Measurements from ENCODE around the gene NBAS. TPM values are rescaled to one million over a fixed set of nuclear protein-coding genes. Genes with fewer than 3 reads are reported as not detected.
"Not testable (repeated sequence)": the region's sequence is repeated elsewhere in the genome, so short reads cannot be mapped to it uniquely, and the experiment has no call there.

The NBAS gene
- polyA plus RNA-seq, 1 donor (not counting 4 experiments of a cell fraction or from before 2014, with no cell fraction given), result 27.9 TPM

GRCh38 chr2:15407666-15408065 lies 153.5 kb downstream of the NBAS start:
- peaks cover 0 to 5% of the 10 kb centered on the region in 2 experiments for H3K36me3 ChIP-seq (ENCODE audit: control insufficient read depth in 2 of 2, extremely low read depth in 1 of 2, insufficient read depth in 2 of 2, low read length in 2 of 2)
- dilution Hi-C loops (cut with MboI; ENCODE audit: extremely low pct_ligation_motif_present, low sequenced_read_pairs), result no loop called here
- H3K9me3 ChIP-seq (ENCODE audit: control insufficient read depth, low read depth, low read length), result no peaks in the 10 kb centered on the region
- no peak overlapping the region for H3K4me3 ChIP-seq (ENCODE audit: control insufficient read depth in 2 of 3, extremely low read depth in 1 of 3, insufficient read depth in 2 of 3, low read depth in 1 of 3, low read length in 3 of 3)
- H3K27ac ChIP-seq (ENCODE audit: control insufficient read depth, insufficient read depth, low read length), result no peak overlapping the region
- no peak overlapping the region for H3K4me2 ChIP-seq (ENCODE audit: control insufficient read depth, extremely low read depth, insufficient read depth, low read depth, low read length)
- H3K9me1 ChIP-seq (ENCODE audit: control insufficient read depth, extremely low read depth, insufficient read depth, low read length), result no peaks in the 10 kb centered on the region
- no peak for DNase-seq (ENCODE audit: low read depth, low spot score)
- FAIRE-seq, result no peak
- H3K27me3 ChIP-seq (ENCODE audit: control insufficient read depth, extremely low read depth, insufficient read depth, low read length), result no peaks in the 10 kb centered on the region
- H3K9ac ChIP-seq (ENCODE audit: control insufficient read depth, extremely low read depth, insufficient read depth, low read length), result no peak overlapping the region
- no peaks in the 10 kb centered on the region for H4K20me1 ChIP-seq (ENCODE audit: control insufficient read depth, extremely low read depth, insufficient read depth, low read length)
- TF ChIP-seq EZH2 (IDR thresholded peaks at IDR 0.05; ENCODE audit: low read length) (no peak), CTCF (optimal IDR thresholded peaks at IDR 0.05 in 1 of 3, IDR thresholded peaks at IDR 0.05 in 1 of 3, conservative IDR thresholded peaks at IDR 0.05 in 1 of 3; ENCODE audit: extremely low read depth in 1 of 3, insufficient read depth in 2 of 3, low read length in 3 of 3) (no peak)
- no peaks in the 10 kb centered on the region for H3K79me2 ChIP-seq (ENCODE audit: control insufficient read depth, insufficient read depth, low read length)
- no peaks in the 10 kb centered on the region for H3K4me1 ChIP-seq (ENCODE audit: control insufficient read depth, extremely low read depth, insufficient read depth, low read length)
- H2AFZ ChIP-seq (ENCODE audit: control insufficient read depth, low read length), result no peak overlapping the region

- H3K27me3 ChIP-seq (ENCODE audit: control insufficient read depth, extremely low read depth, insufficient read depth, low read length); H3K9me1 ChIP-seq (ENCODE audit: control insufficient read depth, extremely low read depth, insufficient read depth, low read length); H3K4me2 ChIP-seq (ENCODE audit: control insufficient read depth, extremely low read depth, insufficient read depth, low read depth, low read length); H3K9me3 ChIP-seq (ENCODE audit: control insufficient read depth, low read depth, low read length); H2AFZ ChIP-seq (ENCODE audit: control insufficient read depth, low read length); H3K79me2 ChIP-seq (ENCODE audit: control insufficient read depth, insufficient read depth, low read length); H3K27ac ChIP-seq (ENCODE audit: control insufficient read depth, insufficient read depth, low read length); H3K4me1 ChIP-seq (ENCODE audit: control insufficient read depth, extremely low read depth, insufficient read depth, low read length); DNase-seq (ENCODE audit: low read depth, low spot score); dilution Hi-C loops (cut with MboI; ENCODE audit: extremely low pct_ligation_motif_present, low sequenced_read_pairs); H3K36me3 ChIP-seq (ENCODE audit: control insufficient read depth in 2 of 2, extremely low read depth in 1 of 2, insufficient read depth in 2 of 2, low read length in 2 of 2); H3K9ac ChIP-seq (ENCODE audit: control insufficient read depth, extremely low read depth, insufficient read depth, low read length); H4K20me1 ChIP-seq (ENCODE audit: control insufficient read depth, extremely low read depth, insufficient read depth, low read length); FAIRE-seq; H3K4me3 ChIP-seq (ENCODE audit: control insufficient read depth in 2 of 3, extremely low read depth in 1 of 3, insufficient read depth in 2 of 3, low read depth in 1 of 3, low read length in 3 of 3): not testable (repeated sequence)
Measured at GRCh38 chr2:15404511-15404910, 156.6 kb downstream of the NBAS start.

GRCh38 chr2:15400240-15400826 lies 160.8 kb downstream of the NBAS start:
- dilution Hi-C loops (cut with MboI; ENCODE audit: extremely low pct_ligation_motif_present, low sequenced_read_pairs), result no loop called here
- Histone ChIP-seq H3K4me2 (ENCODE audit: control insufficient read depth, extremely low read depth, insufficient read depth, low read depth, low read length) (no peak overlapping the region), H3K4me3 (ENCODE audit: control insufficient read depth in 2 of 3, extremely low read depth in 1 of 3, insufficient read depth in 2 of 3, low read depth in 1 of 3, low read length in 3 of 3) (no peak overlapping the region), H2AFZ (ENCODE audit: control insufficient read depth, low read length) (no peak overlapping the region), H4K20me1 (ENCODE audit: control insufficient read depth, extremely low read depth, insufficient read depth, low read length) (no peaks in the 10 kb centered on the region), H3K4me1 (ENCODE audit: control insufficient read depth, extremely low read depth, insufficient read depth, low read length) (no peaks in the 10 kb centered on the region), H3K9ac (ENCODE audit: control insufficient read depth, extremely low read depth, insufficient read depth, low read length) (no peak overlapping the region), H3K27me3 (ENCODE audit: control insufficient read depth, extremely low read depth, insufficient read depth, low read length) (no peaks in the 10 kb centered on the region), H3K9me1 (ENCODE audit: control insufficient read depth, extremely low read depth, insufficient read depth, low read length) (no peaks in the 10 kb centered on the region), H3K79me2 (ENCODE audit: control insufficient read depth, insufficient read depth, low read length) (no peaks in the 10 kb centered on the region), H3K36me3 (ENCODE audit: control insufficient read depth in 2 of 2, extremely low read depth in 1 of 2, insufficient read depth in 2 of 2, low read length in 2 of 2) (no peaks in the 10 kb centered on the region), H3K27ac (ENCODE audit: control insufficient read depth, insufficient read depth, low read length) (no peak overlapping the region), H3K9me3 (ENCODE audit: control insufficient read depth, low read depth, low read length) (no peaks in the 10 kb centered on the region)
- DNase-seq (ENCODE audit: low read depth, low spot score) (no peak), FAIRE-seq (no peak)
- TF ChIP-seq CTCF (optimal IDR thresholded peaks at IDR 0.05 in 1 of 3, IDR thresholded peaks at IDR 0.05 in 1 of 3, conservative IDR thresholded peaks at IDR 0.05 in 1 of 3; ENCODE audit: extremely low read depth in 1 of 3, insufficient read depth in 2 of 3, low read length in 3 of 3), result no peak
- no peak for TF ChIP-seq EZH2 (IDR thresholded peaks at IDR 0.05; ENCODE audit: low read length)

Data from keratinocyte (primary cell).